Keratinocyte (primary cell): Measurements from ENCODE around the gene ADAMTSL4. TPM values are rescaled to one million over a fixed set of nuclear protein-coding genes. Genes with fewer than 3 reads are reported as not detected.

Source experiments
- DNase-seq: peaks from one replicate; pipeline ENCODE4 v3.0.0-alpha.2; 2011; ENCODE audit warnings: low read depth, missing footprints, low spot score
- FAIRE-seq: peaks from 2 replicates; lab custom pipeline; 2011; peaks lifted over from hg19 to GRCh38; lab: Jason Lieb, UNC
- H2AFZ ChIP-seq: 2 replicates; pipeline ENCODE4 v1.6.0; 2012; ENCODE audit warnings: low read length, control low read depth, inconsistent platforms; ENCODE audit not compliant: control insufficient read depth
- H3K27ac ChIP-seq: 2 replicates; pipeline ENCODE4 v1.5.1; 2011; ENCODE audit warnings: low read length; ENCODE audit not compliant: control insufficient read depth, insufficient read depth
- H3K27me3 ChIP-seq: 3 replicates; pipeline ENCODE4 v1.6.0; 2011; ENCODE audit warnings: low read length; ENCODE audit not compliant: control insufficient read depth, insufficient read depth; ENCODE audit errors: extremely low read depth
- H3K36me3 ChIP-seq, 2 experiments: 2 replicates in 1 of 2; 3 replicates in 1 of 2; pipeline ENCODE4 v1.5.1; 2011; ENCODE audit warnings: low read length in 2 of 2, mild to moderate bottlenecking in 1 of 2; ENCODE audit not compliant: control insufficient read depth in 2 of 2, insufficient read depth in 2 of 2; ENCODE audit errors: extremely low read depth in 1 of 2
- H3K4me1 ChIP-seq: 3 replicates; pipeline ENCODE4 v1.5.1; 2011; ENCODE audit warnings: low read length; ENCODE audit not compliant: control insufficient read depth, insufficient read depth; ENCODE audit errors: extremely low read depth
- H3K4me2 ChIP-seq: 3 replicates; pipeline ENCODE4 v1.6.0; 2011; ENCODE audit warnings: low read depth, low read length; ENCODE audit not compliant: control insufficient read depth, insufficient read depth; ENCODE audit errors: extremely low read depth
- H3K4me3 ChIP-seq, 3 experiments: fragments of 200-600 bp in 1 of 3; sonication (generic) in 1 of 3; 2 replicates in 2 of 3; 3 replicates in 1 of 3; pipeline ENCODE4 v1.5.1; 2011 to 2016; ENCODE audit warnings: low read length in 3 of 3, mild to moderate bottlenecking in 3 of 3, control low read depth in 2 of 3, inconsistent platforms in 1 of 3, low read depth in 1 of 3, mixed read lengths in 1 of 3, mixed run types in 1 of 3, moderate library complexity in 1 of 3; ENCODE audit not compliant: control insufficient read depth in 2 of 3, insufficient read depth in 2 of 3; ENCODE audit errors: extremely low read depth in 1 of 3
- H3K79me2 ChIP-seq: 2 replicates; pipeline ENCODE4 v1.6.0; 2012; ENCODE audit warnings: low read length; ENCODE audit not compliant: control insufficient read depth, insufficient read depth
- H3K9ac ChIP-seq: 3 replicates; pipeline ENCODE4 v1.6.0; 2011; ENCODE audit warnings: low read length; ENCODE audit not compliant: control insufficient read depth, insufficient read depth; ENCODE audit errors: extremely low read depth
- H3K9me1 ChIP-seq: 3 replicates; pipeline ENCODE4 v1.6.0; 2011; ENCODE audit warnings: low read length; ENCODE audit not compliant: control insufficient read depth, insufficient read depth; ENCODE audit errors: extremely low read depth
- H3K9me3 ChIP-seq: 2 replicates; pipeline ENCODE4 v1.5.1; 2012; ENCODE audit warnings: low read depth, low read length; ENCODE audit not compliant: control insufficient read depth
- H4K20me1 ChIP-seq: 3 replicates; pipeline ENCODE4 v1.6.0; 2011; ENCODE audit warnings: low read length; ENCODE audit not compliant: control insufficient read depth, insufficient read depth; ENCODE audit errors: extremely low read depth
- CTCF ChIP-seq, 3 experiments: IDR thresholded peaks in 1 of 3; conservative IDR thresholded peaks in 1 of 3; optimal IDR thresholded peaks in 1 of 3; 2 replicates in 2 of 3; 3 replicates in 1 of 3; pipeline versions ENCODE3 to v1.5.1; 2011; ENCODE audit warnings: low read length in 3 of 3, mild to moderate bottlenecking in 3 of 3, moderate library complexity in 2 of 3, control low read depth in 1 of 3, inconsistent platforms in 1 of 3; ENCODE audit not compliant: insufficient read depth in 2 of 3; ENCODE audit errors: extremely low read depth in 1 of 3
- EZH2 ChIP-seq: IDR thresholded peaks from one replicate; pipeline ENCODE4 v1.6.1; 2012; ENCODE audit warnings: inconsistent platforms, mild to moderate bottlenecking, low read length, moderate library complexity
- dilution Hi-C: fragments of 300-500 bp; cut with MboI; formaldehyde crosslinking; loops from one replicate; pipeline ENCODE4 v1.7.0; 2020; ENCODE audit warnings: low sequenced_read_pairs; ENCODE audit not compliant: extremely low pct_ligation_motif_present
- polyA plus RNA-seq, 5 experiments: library from polyadenylated mRNA; depleted of rRNA in 3 of 5; stranded (reverse) in 3 of 5; stranded (forward) in 1 of 5; unstranded in 1 of 5; fragments of >200 nt; gene quantifications; 1 replicate in 1 of 5; 2 replicates in 3 of 5; 3 replicates in 1 of 5; pipeline versions ENCODE4 v1.2.1 to v1.2.3, GENCODE V29; 2011 to 2012; ENCODE audit warnings: missing spikeins in 2 of 5, low read depth in 1 of 5, low replicate concordance in 1 of 5

The ADAMTSL4 gene
- polyA plus RNA-seq, 1 donor (not counting 4 experiments of a cell fraction or from before 2014, with no cell fraction given), result 7.0 TPM

- no peak overlapping the region for H3K9ac ChIP-seq
- H3K36me3 ChIP-seq, result peaks cover 4 to 16% of the 10 kb centered on the region in 2 experiments
- no peaks in the 10 kb centered on the region for H3K27me3 ChIP-seq
- H3K9me3 ChIP-seq, result no peaks in the 10 kb centered on the region
- H3K4me1 ChIP-seq, result peaks cover 9% of the 10 kb centered on the region
- no peak overlapping the region for H3K27ac ChIP-seq
- H3K79me2 ChIP-seq, result peaks cover 27% of the 10 kb centered on the region
- no peaks in the 10 kb centered on the region for H3K9me1 ChIP-seq
- no peak for FAIRE-seq
- no peak for TF ChIP-seq EZH2
- no peak for TF ChIP-seq CTCF (optimal IDR thresholded peaks at IDR 0.05 in 1 of 3, IDR thresholded peaks at IDR 0.05 in 1 of 3, conservative IDR thresholded peaks at IDR 0.05 in 1 of 3; ENCODE audit: extremely low read depth in 1 of 3, insufficient read depth in 2 of 3, low read length in 3 of 3)
- no peak overlapping the region for H3K4me2 ChIP-seq
- H2AFZ ChIP-seq, result no peak overlapping the region
- H4K20me1 ChIP-seq, result peaks cover 14% of the 10 kb centered on the region
- DNase-seq, result no peak
- dilution Hi-C loops, result no loop called here
- no peak overlapping the region for H3K4me3 ChIP-seq
These were observed 33.2 kb downstream of the ADAMTSL4 start for GRCh38 chr1:150582371-150582770.

GRCh38 chr1:150596095-150596892 is 47.1 kb downstream of the ADAMTSL4 start:
- no peak for DNase-seq
- no peaks in the 10 kb centered on the region for H4K20me1 ChIP-seq
- no peaks in the 10 kb centered on the region for H3K9me3 ChIP-seq
- no peak overlapping the region for H3K4me3 ChIP-seq
- H3K9me1 ChIP-seq, result no peaks in the 10 kb centered on the region
- H3K79me2 ChIP-seq, result no peaks in the 10 kb centered on the region
- no peak for FAIRE-seq
- peak overlapping the region; percentile 52 for H3K27ac ChIP-seq
- no peaks in the 10 kb centered on the region for H3K27me3 ChIP-seq
- no peak overlapping the region for H2AFZ ChIP-seq
- peak overlapping the region; percentile 22 for H3K4me2 ChIP-seq
- no peak overlapping the region for H3K9ac ChIP-seq
- TF ChIP-seq CTCF (optimal IDR thresholded peaks at IDR 0.05 in 1 of 3, IDR thresholded peaks at IDR 0.05 in 1 of 3, conservative IDR thresholded peaks at IDR 0.05 in 1 of 3; ENCODE audit: extremely low read depth in 1 of 3, insufficient read depth in 2 of 3, low read length in 3 of 3) (no peak), EZH2 (no peak)
- H3K36me3 ChIP-seq, result no peaks in the 10 kb centered on the region
- H3K4me1 ChIP-seq, result peaks cover 8% of the 10 kb centered on the region
- dilution Hi-C loops, result no loop called here
